Astrocyte (in vitro differentiated cells and primary cell): Measurements from ENCODE around the gene SCN2B. TPM values are rescaled to one million over a fixed set of nuclear protein-coding genes. Genes with fewer than 3 reads are reported as not detected.

Experiments used
- DNase-seq: peaks from one replicate; pipeline ENCODE4 v3.0.0-alpha.2; 2010; ENCODE audit warnings: low read depth
- FAIRE-seq: peaks from 2 replicates; lab custom pipeline; 2011; peaks lifted over from hg19 to GRCh38; lab: Jason Lieb, UNC
- H2AFZ ChIP-seq: 2 replicates; pipeline ENCODE4 v1.6.0; 2012; ENCODE audit warnings: low read depth, low read length, inconsistent platforms
- H3K27ac ChIP-seq: 2 replicates; pipeline ENCODE4 v1.5.1; 2011; ENCODE audit warnings: low read depth, low read length, inconsistent platforms
- H3K27me3 ChIP-seq: 2 replicates; pipeline ENCODE4 v1.6.0; 2011; ENCODE audit warnings: low read length, inconsistent platforms; ENCODE audit not compliant: insufficient read depth
- H3K36me3 ChIP-seq: 2 replicates; pipeline ENCODE4 v1.5.1; 2011; ENCODE audit warnings: low read length, inconsistent platforms; ENCODE audit not compliant: insufficient read depth
- H3K4me1 ChIP-seq: 2 replicates; pipeline ENCODE4 v1.5.1; 2011; ENCODE audit warnings: low read length, inconsistent platforms; ENCODE audit not compliant: insufficient read depth
- H3K4me2 ChIP-seq: 2 replicates; pipeline ENCODE4 v1.6.0; 2012; ENCODE audit warnings: low read length, inconsistent platforms
- H3K4me3 ChIP-seq: 2 replicates; pipeline ENCODE4 v1.5.1; 2011; ENCODE audit warnings: low read depth, mild to moderate bottlenecking, low read length, inconsistent platforms; ENCODE audit not compliant: insufficient read depth
- H3K79me2 ChIP-seq: 2 replicates; pipeline ENCODE4 v1.6.0; 2012; ENCODE audit warnings: mild to moderate bottlenecking, low read length, inconsistent platforms; ENCODE audit not compliant: insufficient read depth
- H3K9ac ChIP-seq: 2 replicates; pipeline ENCODE4 v1.6.0; 2012; ENCODE audit warnings: mild to moderate bottlenecking, low read length, inconsistent platforms
- H3K9me3 ChIP-seq: 2 replicates; pipeline ENCODE4 v1.5.1; 2012; ENCODE audit warnings: low read depth, mild to moderate bottlenecking, low read length, inconsistent platforms; ENCODE audit not compliant: insufficient read depth
- H4K20me1 ChIP-seq: 2 replicates; pipeline ENCODE4 v1.6.0; 2012; ENCODE audit warnings: low read length, inconsistent platforms; ENCODE audit not compliant: insufficient read depth
- H3K27ac Mint-ChIP-seq: one replicate; pipeline ENCODE4 v1.8.0; 2021; ENCODE audit warnings: mild to moderate bottlenecking, mixed read lengths; ENCODE audit not compliant: unreplicated experiment
- H3K27me3 Mint-ChIP-seq: one replicate; pipeline ENCODE4 v1.8.0; 2021; ENCODE audit warnings: low read depth, mixed read lengths; ENCODE audit not compliant: unreplicated experiment
- H3K36me3 Mint-ChIP-seq: one replicate; pipeline ENCODE4 v1.8.0; 2021; ENCODE audit warnings: low read depth, mixed read lengths; ENCODE audit not compliant: unreplicated experiment
- H3K4me1 Mint-ChIP-seq: one replicate; pipeline ENCODE4 v1.8.0; 2021; ENCODE audit warnings: low read depth, mixed read lengths; ENCODE audit not compliant: unreplicated experiment
- H3K4me3 Mint-ChIP-seq: one replicate; pipeline ENCODE4 v1.8.0; 2021; ENCODE audit warnings: mild to moderate bottlenecking, moderate library complexity, mixed read lengths; ENCODE audit not compliant: unreplicated experiment
- H3K9me3 Mint-ChIP-seq: one replicate; pipeline ENCODE4 v1.8.0; 2021; ENCODE audit warnings: mild to moderate bottlenecking, mixed read lengths; ENCODE audit not compliant: unreplicated experiment
- EZH2 ChIP-seq: IDR thresholded peaks from 2 replicates; pipeline ENCODE4 v1.6.1; 2012; ENCODE audit warnings: mild to moderate bottlenecking, low read length, inconsistent platforms; ENCODE audit not compliant: insufficient read depth
- total RNA-seq: library from RNA; stranded (reverse); gene quantifications from 2 replicates; pipeline ENCODE4 v1.2.1, GENCODE V29; 2021
- TF ChIP-seq, protein P1 (sequence below): IDR thresholded peaks from 2 replicates; pipeline ENCODE4 v1.5.1; 2011; ENCODE audit warnings: low read depth, mild to moderate bottlenecking, inconsistent platforms, low read length, moderate library complexity; ENCODE audit not compliant: insufficient read depth

SCN2B gene
- total RNA-seq, 1 donor from 2014 or later, result 0.18 TPM

DNA sequence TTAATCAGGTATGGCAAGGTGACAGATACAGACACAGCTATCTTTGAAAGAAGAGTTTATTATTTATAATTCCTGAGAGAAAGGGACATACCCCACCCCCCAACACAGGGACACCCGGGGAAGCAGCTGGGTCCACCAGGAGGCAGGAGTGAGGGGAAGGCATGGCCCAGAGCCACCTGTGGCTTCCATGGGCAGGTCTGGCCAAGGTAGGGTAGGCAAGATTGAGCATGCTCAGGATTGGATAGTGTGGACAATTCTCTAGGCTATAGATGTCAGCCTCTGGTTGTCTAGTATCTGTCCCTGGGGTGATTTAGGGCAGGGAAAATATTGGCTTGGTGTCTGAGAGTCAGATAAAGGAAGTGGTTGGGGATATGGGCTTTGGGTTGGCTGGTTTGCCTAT, 62.2 kb downstream of the SCN2B start:
- no peak overlapping the region for H3K27ac Mint-ChIP-seq
- no peaks in the 10 kb centered on the region for H3K9me3 Mint-ChIP-seq
- H3K27me3 Mint-ChIP-seq, result peaks cover 46% of the 10 kb centered on the region
- Histone ChIP-seq H3K4me2 (no peak overlapping the region), H3K9me3 (no peaks in the 10 kb centered on the region), H3K36me3 (no peaks in the 10 kb centered on the region), H3K27me3 (no peaks in the 10 kb centered on the region), H3K4me1 (no peaks in the 10 kb centered on the region), H3K9ac (no peak overlapping the region), H3K79me2 (no peaks in the 10 kb centered on the region), H3K4me3 (no peak overlapping the region), H2AFZ (no peak overlapping the region), H4K20me1 (no peaks in the 10 kb centered on the region), H3K27ac (no peak overlapping the region)
- TF ChIP-seq, protein P1, sequence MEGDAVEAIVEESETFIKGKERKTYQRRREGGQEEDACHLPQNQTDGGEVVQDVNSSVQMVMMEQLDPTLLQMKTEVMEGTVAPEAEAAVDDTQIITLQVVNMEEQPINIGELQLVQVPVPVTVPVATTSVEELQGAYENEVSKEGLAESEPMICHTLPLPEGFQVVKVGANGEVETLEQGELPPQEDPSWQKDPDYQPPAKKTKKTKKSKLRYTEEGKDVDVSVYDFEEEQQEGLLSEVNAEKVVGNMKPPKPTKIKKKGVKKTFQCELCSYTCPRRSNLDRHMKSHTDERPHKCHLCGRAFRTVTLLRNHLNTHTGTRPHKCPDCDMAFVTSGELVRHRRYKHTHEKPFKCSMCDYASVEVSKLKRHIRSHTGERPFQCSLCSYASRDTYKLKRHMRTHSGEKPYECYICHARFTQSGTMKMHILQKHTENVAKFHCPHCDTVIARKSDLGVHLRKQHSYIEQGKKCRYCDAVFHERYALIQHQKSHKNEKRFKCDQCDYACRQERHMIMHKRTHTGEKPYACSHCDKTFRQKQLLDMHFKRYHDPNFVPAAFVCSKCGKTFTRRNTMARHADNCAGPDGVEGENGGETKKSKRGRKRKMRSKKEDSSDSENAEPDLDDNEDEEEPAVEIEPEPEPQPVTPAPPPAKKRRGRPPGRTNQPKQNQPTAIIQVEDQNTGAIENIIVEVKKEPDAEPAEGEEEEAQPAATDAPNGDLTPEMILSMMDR, result no peak
- TF ChIP-seq EZH2, result no peak
- H3K4me3 Mint-ChIP-seq, result no peak overlapping the region
- no peaks in the 10 kb centered on the region for H3K36me3 Mint-ChIP-seq
- peaks cover 2% of the 10 kb centered on the region for H3K4me1 Mint-ChIP-seq
- FAIRE-seq, result no peak
- no peak for DNase-seq

DNA sequence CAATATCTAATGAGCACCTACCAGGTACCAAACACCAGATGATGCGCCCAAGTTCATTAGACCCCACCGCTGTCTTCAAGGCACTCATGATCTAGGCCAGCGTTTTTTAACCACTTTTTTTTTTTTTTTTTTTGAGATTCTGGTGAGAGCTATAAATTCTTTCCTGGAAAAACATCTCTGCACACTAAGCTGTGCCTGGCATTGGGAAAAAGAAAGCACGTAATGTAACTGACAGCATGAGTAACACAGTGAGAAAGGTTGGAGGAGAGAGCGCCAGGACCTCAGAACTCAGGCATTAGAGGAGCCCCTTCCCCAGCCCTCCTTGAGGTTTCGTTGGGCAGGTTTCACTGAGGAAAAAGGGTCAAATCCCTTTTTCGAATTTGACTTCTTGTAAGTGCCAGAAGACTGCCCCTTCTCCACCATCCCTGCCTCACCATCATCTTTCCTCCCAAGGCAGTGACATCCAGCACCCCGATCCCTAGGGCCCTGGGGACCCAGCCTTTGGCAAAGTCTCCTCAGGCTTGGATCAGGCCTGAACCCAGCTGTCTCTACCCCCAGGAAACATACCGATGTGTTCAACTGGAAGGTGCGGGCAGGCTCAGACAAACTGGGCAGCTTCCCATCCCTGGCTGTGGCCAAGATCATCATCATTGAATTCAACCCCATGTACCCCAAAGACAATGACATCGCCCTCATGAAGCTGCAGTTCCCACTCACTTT, 63.6 kb downstream of the SCN2B start:
- no peak overlapping the region for H2AFZ ChIP-seq
- H3K9me3 ChIP-seq, result no peaks in the 10 kb centered on the region
- no peak overlapping the region for H3K4me2 ChIP-seq
- H3K27ac ChIP-seq, result no peak overlapping the region
- H3K27me3 ChIP-seq, result no peaks in the 10 kb centered on the region
- H3K4me3 ChIP-seq, result no peak overlapping the region
- H3K4me1 Mint-ChIP-seq, result peaks cover 7% of the 10 kb centered on the region
- no peak overlapping the region for H3K27ac Mint-ChIP-seq
- no peaks in the 10 kb centered on the region for H3K4me1 ChIP-seq
- H3K36me3 Mint-ChIP-seq, result no peaks in the 10 kb centered on the region
- TF ChIP-seq, protein P1, result no peak
- no peak for TF ChIP-seq EZH2
- H3K27me3 Mint-ChIP-seq, result peaks cover 36% of the 10 kb centered on the region
- H3K36me3 ChIP-seq, result no peaks in the 10 kb centered on the region
- FAIRE-seq (no peak), DNase-seq (no peak)
- no peak overlapping the region for H3K4me3 Mint-ChIP-seq
- H4K20me1 ChIP-seq, result no peaks in the 10 kb centered on the region
- no peaks in the 10 kb centered on the region for H3K9me3 Mint-ChIP-seq
- H3K79me2 ChIP-seq, result no peaks in the 10 kb centered on the region
- H3K9ac ChIP-seq, result no peak overlapping the region

Other genes with a start within 250 kb of the SCN2B start
- gene TMPRSS13, start 247.2 kb downstream of the SCN2B start, total RNA-seq, result 0.10 and 0.66 TPM in 2 replicates
- gene IL10RA, start 190.2 kb downstream of the SCN2B start, total RNA-seq, result 0.12 and 0.73 TPM in 2 replicates
- gene TMPRSS4, start 99.6 kb downstream of the SCN2B start, total RNA-seq, result not detected in 2 replicates
- gene SMIM35, start 89.7 kb downstream of the SCN2B start, total RNA-seq, result not detected in 2 replicates
- gene SCN4B, start 23.8 kb downstream of the SCN2B start, total RNA-seq, result 0.31 and 0.89 TPM in 2 replicates
- gene JAML, start 48.4 kb upstream of the SCN2B start, total RNA-seq, result not detected in 2 replicates
- 8.2 and 8.5 TPM in 2 replicates for gene MPZL3, start 75.7 kb upstream of the SCN2B start, total RNA-seq
- 0.50 and 0.95 TPM in 2 replicates for gene MPZL2, start 87.7 kb upstream of the SCN2B start, total RNA-seq
- gene CD3E, start 128.1 kb upstream of the SCN2B start, total RNA-seq, result not detected in 2 replicates
- 0.61 TPM in 1 of 2 replicates, not detected in the other for gene CD3D, start 166.1 kb upstream of the SCN2B start, total RNA-seq
- gene CD3G, start 167.7 kb upstream of the SCN2B start, total RNA-seq, result not detected in 2 replicates
- gene UBE4A, start 183.0 kb upstream of the SCN2B start, total RNA-seq, result 38.8 and 40.6 TPM in 2 replicates
- 182 and 194 TPM in 2 replicates for gene ATP5MG, start 225.0 kb upstream of the SCN2B start, total RNA-seq